A549 (cell line): ENCODE results near the gene FBXO31. TPM values are rescaled to one million over a fixed set of nuclear protein-coding genes. Genes with fewer than 3 reads are reported as not detected.

ENCODE experiments used
- ATAC-seq, 2 experiments: fragments of 200-7000 bp in 1 of 2; fragments of >200 bp in 1 of 2; cut with Nextera tagmentation in 1 of 2; cut with Tn5 transposase in 1 of 2; 3 replicates each; pipeline versions ENCODE4 v1.8.0 to v1.9.1; 2018 to 2020; ENCODE audit warnings: mild to moderate bottlenecking in 1 of 2, moderate library complexity in 1 of 2
- CTCF ChIA-PET: fragments of 300-600 bp; sonication (Branson Sonifier 250); formaldehyde crosslinking; extraction: SDS; loops from one replicate; lab custom pipeline; 2021; ENCODE audit warnings: antibody characterized with exemption, inconsistent platforms; lab: Yijun Ruan, JAX
- POLR2A ChIA-PET: fragments of 350-600 bp; formaldehyde crosslinking; extraction: SDS; loops from one replicate; lab custom pipeline; 2021; ENCODE audit warnings: antibody characterized with exemption, inconsistent platforms; lab: Yijun Ruan, JAX
- DNase-seq, 2 experiments: peaks; one replicate each; pipeline versions ENCODE4 v3.0.0 to v3.0.0-alpha.2; 2011 to 2016; ENCODE audit warnings: low read depth in 1 of 2, low spot score in 1 of 2
- FAIRE-seq: peaks from 2 replicates; lab custom pipeline; 2011; peaks lifted over from hg19 to GRCh38; lab: Jason Lieb, UNC
- H3K27ac ChIP-seq, 2 experiments: fragments of >200 bp; sonication (Bioruptor Twin); formaldehyde crosslinking; 3 replicates each; pipeline ENCODE4 v1.5.1; 2016 to 2017
- H3K4me1 ChIP-seq: fragments of >200 bp; sonication (Bioruptor Twin); formaldehyde crosslinking; 3 replicates; pipeline ENCODE4 v1.6.1; 2016
- H3K4me2 ChIP-seq: fragments of >200 bp; sonication (Bioruptor Twin); formaldehyde crosslinking; 3 replicates; pipeline ENCODE4 v1.6.1; 2016
- H3K4me3 ChIP-seq: fragments of >200 bp; sonication (Bioruptor Twin); formaldehyde crosslinking; 3 replicates; pipeline ENCODE4 v1.5.1; 2016
- H3K9me3 ChIP-seq: fragments of >200 bp; sonication (Bioruptor Twin); formaldehyde crosslinking; 3 replicates; pipeline ENCODE4 v1.6.1; 2016
- ATOH8 ChIP-seq: fragments of 250-450 bp; sonication (Bioruptor Pico); IDR thresholded peaks from 2 replicates; pipeline ENCODE4 v1.5.0; 2020; ENCODE audit warnings: low read depth, mild to moderate bottlenecking, moderate library complexity
- BHLHE40 ChIP-seq: IDR thresholded peaks from 2 replicates; pipeline ENCODE4 v1.6.1; 2012; ENCODE audit warnings: low read depth, low read length, inconsistent platforms
- CHD4 ChIP-seq: fragments of 200-600 bp; sonication (generic); IDR thresholded peaks from 2 replicates; pipeline ENCODE4 v1.6.1; 2016; ENCODE audit warnings: antibody characterized with exemption, mild to moderate bottlenecking, borderline replicate concordance
- EHF ChIP-seq: fragments of 250-450 bp; sonication (Bioruptor Pico); IDR thresholded peaks from 2 replicates; pipeline ENCODE4 v1.5.0; 2020; ENCODE audit warnings: mild to moderate bottlenecking
- FOXS1 ChIP-seq: fragments of 250-450 bp; sonication (Bioruptor Pico); IDR thresholded peaks from 2 replicates; pipeline ENCODE4 v1.5.0; 2020; ENCODE audit warnings: mild to moderate bottlenecking, moderate library complexity
- HEYL ChIP-seq: fragments of 250-450 bp; sonication (Bioruptor Pico); IDR thresholded peaks from 2 replicates; pipeline ENCODE4 v1.8.0; 2021; ENCODE audit warnings: mild to moderate bottlenecking, moderate library complexity
- HMGXB4 ChIP-seq: fragments of 250-450 bp; sonication (Bioruptor Pico); IDR thresholded peaks from 2 replicates; pipeline ENCODE4 v1.5.0; 2021; ENCODE audit warnings: mild to moderate bottlenecking, moderate library complexity, borderline replicate concordance
- HOXB13 ChIP-seq: fragments of 250-450 bp; sonication (Bioruptor Pico); IDR thresholded peaks from 2 replicates; pipeline ENCODE4 v1.5.0; 2020; ENCODE audit warnings: low read depth, mild to moderate bottlenecking, moderate library complexity
- JUNB ChIP-seq: fragments of >200 bp; sonication (Bioruptor Twin); formaldehyde crosslinking; IDR thresholded peaks from 2 replicates; pipeline ENCODE4 v1.6.1; 2016
- KDM5A ChIP-seq: fragments of 200-600 bp; sonication (generic); IDR thresholded peaks from 2 replicates; pipeline ENCODE4 v1.6.1; 2016; ENCODE audit warnings: antibody characterized with exemption, mild to moderate bottlenecking
- MAZ ChIP-seq: fragments of 150-350 bp; IDR thresholded peaks from 2 replicates; pipeline ENCODE4 v1.6.1; 2014; ENCODE audit warnings: antibody characterized with exemption, low read depth, low read length, borderline replicate concordance
- RARB ChIP-seq: fragments of 250-450 bp; sonication (Bioruptor Pico); IDR thresholded peaks from 2 replicates; pipeline ENCODE4 v1.8.0; 2021; ENCODE audit warnings: mild to moderate bottlenecking, moderate library complexity
- RCOR1 ChIP-seq: fragments of 150-350 bp; IDR thresholded peaks from 2 replicates; pipeline ENCODE4 v1.6.1; 2014; ENCODE audit warnings: antibody characterized with exemption, low read length, low read depth
- RFX5 ChIP-seq: fragments of 450-650 bp; IDR thresholded peaks from 2 replicates; pipeline ENCODE4 v1.7.1; 2014; ENCODE audit warnings: antibody characterized with exemption, mild to moderate bottlenecking, moderate library complexity
- WGBS: methylation state at CpG from one replicate; pipeline ENCODE4 v1.1.6; 2017; ENCODE audit errors: missing lambda C conversion rate; 5-methylcytosine and 5-hydroxymethylcytosine counted together
- polyA plus RNA-seq, 4 experiments: library from polyadenylated mRNA; depleted of rRNA in 3 of 4; stranded (reverse); fragments of >200 nt; fragmentation: RNase III in 1 of 4; extraction: RNeasy Plus Mini Kit Qiagen cat#74134 plus additional on column Dnase treatment in 1 of 4; gene quantifications; 2 replicates in 3 of 4; 3 replicates in 1 of 4; pipeline ENCODE4 v1.2.3, GENCODE V29; 2011 to 2017
- TF ChIP-seq, protein P1 (sequence below): fragments of >200 bp; sonication (Bioruptor Twin); formaldehyde crosslinking; IDR thresholded peaks from 3 replicates; pipeline ENCODE4 v1.5.1; 2016
- TF ChIP-seq, protein P2 (sequence below): fragments of 150-350 bp; IDR thresholded peaks from 2 replicates; pipeline ENCODE4 v1.6.1; 2014; ENCODE audit warnings: low read depth, mild to moderate bottlenecking, low read length

FBXO31 gene
- polyA plus RNA-seq, 2 of the 4 experiments (the other 2 are of a cell fraction): 10.5 to 11.1 TPM

GRCh38 chr16:87366930-87367329 is 16.6 kb downstream of the FBXO31 start:
- ATAC-seq: no peak
- Histone ChIP-seq H3K27ac (no peak overlapping the region), H3K4me3 (no peak overlapping the region), H3K4me2 (no peak overlapping the region), H3K4me1 (no peaks in the 10 kb centered on the region), H3K9me3 (no peaks in the 10 kb centered on the region)
- CTCF ChIA-PET: no interaction called here
- no peak for TF ChIP-seq MAZ
- no peak for TF ChIP-seq RARB (CRISPR knock-in tag)
- no peak for TF ChIP-seq FOXS1 (CRISPR knock-in tag)
- TF ChIP-seq EHF (CRISPR knock-in tag): no peak
- TF ChIP-seq, protein P1, sequence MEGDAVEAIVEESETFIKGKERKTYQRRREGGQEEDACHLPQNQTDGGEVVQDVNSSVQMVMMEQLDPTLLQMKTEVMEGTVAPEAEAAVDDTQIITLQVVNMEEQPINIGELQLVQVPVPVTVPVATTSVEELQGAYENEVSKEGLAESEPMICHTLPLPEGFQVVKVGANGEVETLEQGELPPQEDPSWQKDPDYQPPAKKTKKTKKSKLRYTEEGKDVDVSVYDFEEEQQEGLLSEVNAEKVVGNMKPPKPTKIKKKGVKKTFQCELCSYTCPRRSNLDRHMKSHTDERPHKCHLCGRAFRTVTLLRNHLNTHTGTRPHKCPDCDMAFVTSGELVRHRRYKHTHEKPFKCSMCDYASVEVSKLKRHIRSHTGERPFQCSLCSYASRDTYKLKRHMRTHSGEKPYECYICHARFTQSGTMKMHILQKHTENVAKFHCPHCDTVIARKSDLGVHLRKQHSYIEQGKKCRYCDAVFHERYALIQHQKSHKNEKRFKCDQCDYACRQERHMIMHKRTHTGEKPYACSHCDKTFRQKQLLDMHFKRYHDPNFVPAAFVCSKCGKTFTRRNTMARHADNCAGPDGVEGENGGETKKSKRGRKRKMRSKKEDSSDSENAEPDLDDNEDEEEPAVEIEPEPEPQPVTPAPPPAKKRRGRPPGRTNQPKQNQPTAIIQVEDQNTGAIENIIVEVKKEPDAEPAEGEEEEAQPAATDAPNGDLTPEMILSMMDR: no peak
- TF ChIP-seq BHLHE40: no peak
- TF ChIP-seq KDM5A: no peak
- no peak for TF ChIP-seq RFX5
- TF ChIP-seq HEYL (CRISPR knock-in tag): no peak
- no peak for TF ChIP-seq HMGXB4
- TF ChIP-seq, all 56 proteins: peak for 0
- 78% methylated on average over 1 of the region's 1 CpG for WGBS
- POLR2A ChIA-PET: no interaction called here
- no peak for FAIRE-seq
- no peak for DNase-seq

GRCh38 chr16:87366288-87366687 is 17.3 kb downstream of the FBXO31 start:
- WGBS: 71% methylated on average over 4 of the region's 4 CpGs
- CTCF ChIA-PET: no interaction called here
- ATAC-seq: no peak

More at GRCh38 chr16:87366288-87366687, 17.3 kb downstream of the FBXO31 start:
- Histone ChIP-seq H3K4me1 (no peaks in the 10 kb centered on the region), H3K27ac (no peak overlapping the region), H3K4me3 (no peak overlapping the region), H3K9me3 (no peaks in the 10 kb centered on the region), H3K4me2 (no peak overlapping the region)
- TF ChIP-seq HOXB13 (no peak), HMGXB4 (no peak), CHD4 (no peak), ATOH8 (no peak), RARB (CRISPR knock-in tag) (no peak), RCOR1 (no peak), BHLHE40 (no peak), FOXS1 (CRISPR knock-in tag) (no peak), JUNB (no peak)
- TF ChIP-seq, protein P2, sequence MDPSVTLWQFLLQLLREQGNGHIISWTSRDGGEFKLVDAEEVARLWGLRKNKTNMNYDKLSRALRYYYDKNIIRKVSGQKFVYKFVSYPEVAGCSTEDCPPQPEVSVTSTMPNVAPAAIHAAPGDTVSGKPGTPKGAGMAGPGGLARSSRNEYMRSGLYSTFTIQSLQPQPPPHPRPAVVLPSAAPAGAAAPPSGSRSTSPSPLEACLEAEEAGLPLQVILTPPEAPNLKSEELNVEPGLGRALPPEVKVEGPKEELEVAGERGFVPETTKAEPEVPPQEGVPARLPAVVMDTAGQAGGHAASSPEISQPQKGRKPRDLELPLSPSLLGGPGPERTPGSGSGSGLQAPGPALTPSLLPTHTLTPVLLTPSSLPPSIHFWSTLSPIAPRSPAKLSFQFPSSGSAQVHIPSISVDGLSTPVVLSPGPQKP: no peak
- FAIRE-seq (no peak), DNase-seq (no peak)
- POLR2A ChIA-PET: no interaction called here
